GM18868 (cell line): ENCODE results near the gene SNTA1.
"Not testable (repeated sequence)": the region's sequence is repeated elsewhere in the genome, so short reads cannot be mapped to it uniquely, and the experiment has no call there.

Source experiments
- ATAC-seq: cut with Tn5 transposase; IDR thresholded peaks from one replicate; pipeline ENCODE4 v1.9.1; 2021; ENCODE audit warnings: mild to moderate bottlenecking, moderate library complexity; ENCODE audit not compliant: unreplicated experiment

Gene SNTA1

GRCh38 chr20:33443512-33444239 is at the start of gene SNTA1:
SNTA1 (minus strand) TSS chr20:33443763; CDS start chr20:33443620, 143 bp downstream.
- peak; percentile 60 for ATAC-seq

GRCh38 chr20:33490934-33491656 is 47.5 kb upstream of the SNTA1 start:
- no peak for ATAC-seq

GRCh38 chr20:33490023-33490933 is 46.7 kb upstream of the SNTA1 start, which contains the start of gene CBFA2T2:
CBFA2T2 (plus strand) TSS chr20:33490096; CDS start chr20:33490268, 172 bp downstream.
- ATAC-seq = peak; percentile 48

DNA sequence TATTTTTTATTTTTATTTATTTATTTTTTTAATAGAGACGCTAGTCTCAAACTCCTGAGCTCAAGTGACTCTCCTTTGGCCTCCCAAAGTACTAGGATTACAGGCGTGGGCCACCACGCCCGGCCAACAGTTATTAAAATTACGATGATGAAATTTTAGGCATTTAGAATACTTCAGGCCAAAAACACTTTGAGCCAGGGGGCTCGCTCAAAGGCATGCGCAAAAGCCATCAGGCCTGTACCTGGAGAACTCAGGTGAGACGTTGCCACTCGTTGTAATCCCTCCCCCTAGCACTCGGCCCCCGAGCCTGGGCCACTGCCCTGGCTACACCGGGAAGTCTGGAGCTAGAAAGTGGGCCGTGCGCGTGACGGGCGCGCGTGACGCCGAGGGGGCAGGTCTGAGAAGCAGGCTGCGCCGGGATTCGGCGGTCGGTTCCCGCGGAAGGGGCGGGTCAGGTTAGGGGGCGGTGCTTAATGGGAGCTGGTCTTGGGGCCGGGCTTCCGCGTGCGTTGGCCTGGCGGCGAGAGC is 46.0 kb upstream of the SNTA1 start:
- ATAC-seq = peak; percentile 94

DNA sequence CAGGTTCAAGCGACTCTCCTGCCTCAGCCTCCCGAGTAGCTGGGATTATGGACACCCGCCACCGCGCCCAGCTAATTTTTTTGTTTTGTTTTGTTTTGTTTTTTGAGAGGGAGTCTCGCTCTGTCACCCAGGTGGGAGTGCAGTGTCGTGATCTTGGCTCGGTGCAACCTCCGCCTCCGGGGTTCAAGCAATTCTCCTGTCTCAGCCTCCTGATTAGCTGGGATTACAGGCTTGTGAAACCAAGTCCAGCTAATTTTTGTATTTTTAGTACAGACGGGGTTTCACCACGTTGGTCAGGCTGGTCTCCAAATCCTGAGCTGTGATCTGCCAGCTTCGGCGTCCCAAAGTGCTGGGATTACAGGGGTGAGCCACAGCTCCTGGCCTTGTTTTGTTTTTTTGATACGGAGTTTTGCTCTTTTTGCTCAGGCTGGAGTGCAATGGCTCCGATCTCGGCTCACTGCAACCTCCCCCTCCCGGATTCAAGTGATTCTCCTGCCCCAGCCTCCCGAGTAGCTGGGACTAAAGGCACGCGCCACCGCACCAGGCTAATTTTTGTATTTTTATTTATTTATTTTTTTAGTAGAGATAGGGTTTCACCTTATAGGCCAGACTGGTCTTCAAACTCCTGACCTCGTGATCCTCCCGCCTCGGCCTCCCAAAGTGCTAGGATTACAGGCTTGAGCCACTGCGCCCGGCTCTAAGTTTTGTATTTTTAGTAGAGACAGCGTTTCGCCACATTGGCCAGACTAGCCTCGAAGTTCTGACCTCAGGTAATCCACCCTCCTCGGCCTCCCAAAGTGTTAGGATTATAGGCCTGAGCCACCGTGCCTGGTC is 45.3 kb upstream of the SNTA1 start:
- not testable (repeated sequence) for ATAC-seq

DNA sequence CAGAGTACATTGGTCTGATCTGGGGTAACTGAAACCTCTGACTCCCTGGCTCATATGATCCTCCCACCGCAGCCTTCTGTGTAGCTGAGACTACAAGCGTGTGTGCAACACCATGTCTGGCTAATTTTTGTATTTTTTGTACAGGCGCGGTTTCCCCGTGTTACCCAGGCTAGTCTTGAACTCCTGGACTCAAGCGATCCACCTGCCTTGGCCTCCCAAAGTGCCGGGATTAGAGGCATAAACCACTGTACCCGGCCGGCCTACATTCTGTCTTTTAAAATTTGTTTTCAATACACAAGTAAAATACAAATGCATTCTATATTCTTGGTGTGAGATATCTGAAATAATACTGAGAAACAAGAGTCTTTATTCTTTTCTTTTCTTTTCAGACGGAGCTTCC is 44.6 kb upstream of the SNTA1 start:
- no peak for ATAC-seq

DNA sequence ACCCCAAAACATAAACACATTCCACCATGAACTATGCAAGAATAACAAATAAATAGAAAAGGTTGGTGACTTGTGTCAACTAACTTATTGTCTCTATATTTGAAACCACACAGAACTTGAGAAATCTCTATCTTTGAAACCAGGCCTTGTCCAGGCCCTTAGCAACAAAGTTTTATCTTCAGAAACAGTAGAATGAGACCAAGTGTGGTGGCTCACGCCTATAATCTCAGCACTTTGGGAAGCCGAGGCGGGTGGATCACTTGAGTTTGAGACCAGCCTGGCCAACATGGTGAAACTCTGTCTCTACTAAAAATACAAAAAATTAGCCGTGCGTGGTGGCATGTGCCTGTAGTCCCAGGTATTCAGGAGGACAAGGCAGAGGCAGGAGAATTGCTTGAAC is 39.6 kb upstream of the SNTA1 start:
- not testable (repeated sequence) for ATAC-seq

- ATAC-seq = no peak
Observed at GRCh38 chr20:33482581-33482980, 39.0 kb upstream of the SNTA1 start.

DNA sequence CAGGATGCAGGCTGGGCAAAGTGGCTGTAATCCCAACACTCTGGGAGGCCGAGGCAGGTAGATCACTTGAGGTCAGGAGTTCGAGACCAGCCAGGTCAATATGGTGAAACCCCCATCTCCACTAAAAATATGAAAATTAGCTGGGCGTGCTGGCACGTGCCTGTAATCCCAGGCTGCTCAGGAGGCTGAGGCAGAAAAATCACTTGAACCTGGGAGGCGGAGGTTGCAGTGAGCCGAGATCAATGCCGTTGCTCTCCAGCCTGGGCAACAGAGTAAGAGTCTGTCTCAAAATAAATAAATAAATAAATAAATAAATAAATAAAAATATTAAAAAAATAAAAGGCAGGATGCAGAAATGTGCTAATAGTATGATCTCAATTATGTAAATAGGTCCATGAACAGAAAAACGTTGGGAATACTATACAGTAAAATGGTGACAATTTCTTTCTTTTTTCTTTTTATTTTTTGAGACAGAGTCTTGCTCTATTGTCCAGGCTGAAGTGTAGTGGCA is 37.9 kb upstream of the SNTA1 start:
- no peak for ATAC-seq

GRCh38 chr20:33480048-33480447 is 36.5 kb upstream of the SNTA1 start:
- ATAC-seq = no peak

DNA sequence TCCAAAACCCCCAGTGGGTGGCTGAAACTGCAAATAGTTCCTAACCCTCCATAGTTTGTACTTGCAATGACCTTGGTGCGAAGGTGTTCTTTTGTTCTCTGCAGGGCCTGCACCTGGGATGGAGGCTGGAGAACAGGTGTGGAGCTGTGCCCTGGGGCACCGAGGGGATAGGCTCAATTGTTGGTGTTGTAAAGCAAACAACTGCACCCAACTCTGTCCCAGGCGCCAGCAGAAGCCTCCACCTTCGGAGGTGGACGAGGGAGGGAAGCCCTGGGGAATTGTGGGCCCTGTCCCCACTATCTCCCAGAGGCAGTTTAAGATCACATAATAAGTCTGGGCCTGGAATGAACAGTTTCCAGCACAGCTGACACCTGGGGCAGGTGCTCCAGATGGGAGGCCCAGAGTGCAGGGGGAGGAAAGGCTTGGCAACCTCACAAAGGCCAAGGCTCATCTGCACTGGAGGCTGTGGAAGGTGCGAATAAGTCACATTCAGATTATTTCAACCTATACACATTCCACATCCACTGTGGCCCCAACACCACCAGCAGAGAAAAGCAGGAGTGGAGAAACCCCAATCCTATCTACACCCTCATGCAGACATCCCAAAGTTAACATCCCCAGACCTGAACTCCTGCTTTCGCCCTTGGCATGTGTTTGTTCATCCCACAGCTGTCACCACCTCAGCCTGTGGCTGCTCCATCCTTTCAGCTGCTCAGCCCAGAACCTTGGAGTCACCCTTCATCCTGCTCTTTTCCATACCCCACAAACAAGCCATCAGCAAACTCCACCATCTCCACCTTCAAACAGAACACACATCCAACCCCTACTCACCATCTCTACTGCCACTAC is 34.0 kb upstream of the SNTA1 start:
- no peak for ATAC-seq

GRCh38 chr20:33475381-33476152 is 32.0 kb upstream of the SNTA1 start:
- ATAC-seq = no peak

DNA sequence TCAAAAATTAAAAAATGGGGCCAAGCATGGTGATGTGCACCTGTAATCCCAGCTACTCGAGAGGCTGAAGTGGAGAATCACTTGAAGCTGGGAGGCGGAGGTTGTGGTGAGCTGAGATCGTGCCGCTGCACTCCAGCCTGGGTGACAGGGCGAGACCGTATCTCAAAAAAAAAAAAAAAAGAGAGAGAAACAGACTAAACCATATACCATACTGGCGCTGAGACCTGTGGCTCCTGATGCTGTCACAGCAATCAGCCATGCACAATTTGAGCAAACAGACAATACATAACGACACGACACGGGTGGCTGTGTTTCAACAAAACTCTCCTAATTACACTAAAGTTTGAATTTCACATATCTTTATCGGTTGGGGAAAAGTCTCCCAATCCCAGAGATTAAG is 31.4 kb upstream of the SNTA1 start:
- no peak for ATAC-seq

DNA sequence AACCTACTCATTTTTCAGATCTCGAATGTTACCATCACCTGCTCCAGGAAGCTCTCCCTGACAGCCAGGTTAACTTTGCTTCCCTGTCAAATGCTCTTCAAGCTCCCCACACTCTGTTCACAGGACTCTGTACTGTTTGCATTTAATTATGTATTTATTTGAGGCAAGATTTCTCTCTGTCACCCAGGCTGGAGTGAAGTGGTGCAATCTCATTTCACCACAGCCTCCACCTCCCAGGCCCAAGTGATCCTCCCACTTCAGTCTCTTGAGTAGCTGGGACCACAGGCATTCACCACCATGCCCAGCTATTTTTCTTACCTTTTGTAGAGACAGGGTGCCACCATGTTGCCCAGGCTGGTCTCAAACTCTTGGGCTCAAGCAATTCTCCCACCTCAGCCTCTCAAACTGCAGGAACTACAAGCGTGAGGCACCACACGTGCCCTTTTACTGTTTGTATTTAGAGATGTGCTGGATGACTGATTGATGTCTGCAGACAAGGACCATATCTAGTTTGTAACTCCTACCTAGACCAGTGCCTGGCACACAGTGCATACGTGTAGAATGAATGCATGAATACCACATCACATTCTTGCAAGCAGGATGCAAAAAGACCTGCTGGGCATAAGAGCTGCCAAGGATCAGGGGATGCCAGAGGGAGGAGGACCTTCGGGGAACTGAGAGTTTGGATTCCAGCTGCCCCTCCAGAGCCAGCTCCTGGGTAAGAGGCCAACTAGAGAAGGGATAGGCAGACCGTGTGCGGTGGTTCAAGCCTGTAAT is 30.7 kb upstream of the SNTA1 start:
- ATAC-seq = no peak

- no peak for ATAC-seq
Observed at GRCh38 chr20:33472868-33473435, 29.4 kb upstream of the SNTA1 start.

GRCh38 chr20:33470866-33471265 is 27.3 kb upstream of the SNTA1 start:
- no peak for ATAC-seq

DNA sequence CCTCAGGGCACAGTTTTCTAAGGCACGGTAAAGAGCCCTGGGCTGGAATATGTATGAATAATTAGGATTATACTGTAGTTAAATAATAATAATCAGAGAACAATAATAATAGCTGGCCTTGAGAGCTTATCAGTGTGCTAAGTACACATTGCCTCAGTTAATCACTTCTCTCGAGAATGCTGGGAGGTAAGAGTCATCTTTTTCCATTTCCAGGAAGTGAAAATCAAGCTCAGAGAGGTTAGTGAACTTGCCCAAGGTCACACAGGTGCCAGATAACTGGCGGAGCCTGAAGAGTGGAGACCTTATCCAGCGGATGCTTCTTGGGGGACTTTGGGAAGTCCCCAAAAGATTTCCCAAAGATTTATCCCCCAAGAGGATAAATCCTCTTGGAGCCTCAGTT is 26.9 kb upstream of the SNTA1 start:
- no peak for ATAC-seq
